RCC 7860 (cell line): ENCODE results near the gene IGFBP7.

ENCODE experiments used
- DNase-seq: peaks from one replicate; pipeline ENCODE4 v3.0.0-alpha.2; 2015; ENCODE audit warnings: low spot score
- FAIRE-seq: peaks from 2 replicates; lab custom pipeline; 2012; peaks lifted over from hg19 to GRCh38; lab: Jason Lieb, UNC

The IGFBP7 gene, protein sequence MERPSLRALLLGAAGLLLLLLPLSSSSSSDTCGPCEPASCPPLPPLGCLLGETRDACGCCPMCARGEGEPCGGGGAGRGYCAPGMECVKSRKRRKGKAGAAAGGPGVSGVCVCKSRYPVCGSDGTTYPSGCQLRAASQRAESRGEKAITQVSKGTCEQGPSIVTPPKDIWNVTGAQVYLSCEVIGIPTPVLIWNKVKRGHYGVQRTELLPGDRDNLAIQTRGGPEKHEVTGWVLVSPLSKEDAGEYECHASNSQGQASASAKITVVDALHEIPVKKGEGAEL

DNA sequence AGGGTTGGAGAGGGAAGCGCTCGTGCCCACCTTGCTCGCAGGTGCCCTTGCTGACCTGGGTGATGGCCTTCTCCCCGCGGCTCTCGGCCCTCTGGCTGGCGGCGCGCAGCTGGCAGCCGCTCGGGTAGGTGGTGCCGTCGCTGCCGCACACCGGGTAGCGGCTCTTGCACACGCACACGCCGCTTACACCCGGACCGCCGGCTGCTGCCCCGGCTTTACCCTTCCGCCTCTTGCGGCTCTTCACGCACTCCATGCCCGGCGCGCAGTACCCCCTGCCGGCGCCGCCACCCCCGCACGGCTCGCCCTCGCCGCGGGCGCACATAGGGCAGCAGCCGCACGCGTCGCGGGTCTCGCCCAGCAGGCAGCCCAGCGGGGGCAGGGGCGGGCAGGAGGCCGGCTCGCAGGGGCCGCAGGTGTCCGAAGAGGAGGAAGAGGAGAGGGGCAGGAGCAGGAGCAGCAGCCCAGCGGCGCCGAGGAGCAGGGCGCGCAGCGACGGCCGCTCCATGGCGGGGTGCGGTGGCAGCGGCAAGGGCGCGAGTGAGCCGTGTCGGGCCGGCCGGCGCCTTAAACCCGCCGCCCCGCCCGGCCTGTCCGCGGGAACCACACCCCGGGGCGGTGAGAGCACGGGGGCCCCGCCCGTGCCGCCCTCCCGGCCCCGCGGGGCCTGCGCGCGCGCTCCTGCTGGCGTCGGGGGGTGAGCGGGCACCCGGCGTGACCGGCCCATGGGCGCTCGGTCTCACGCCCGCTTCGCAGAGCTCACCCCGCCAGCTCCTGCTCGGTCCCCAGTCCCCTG is at the start of gene IGFBP7:
TSS of gene IGFBP7 (minus strand) at position 539 of the 793 bp plus-strand sequence. CDS start at position 505, 34 bp downstream.
- DNase-seq (peak; percentile 35), FAIRE-seq (no peak)

DNA sequence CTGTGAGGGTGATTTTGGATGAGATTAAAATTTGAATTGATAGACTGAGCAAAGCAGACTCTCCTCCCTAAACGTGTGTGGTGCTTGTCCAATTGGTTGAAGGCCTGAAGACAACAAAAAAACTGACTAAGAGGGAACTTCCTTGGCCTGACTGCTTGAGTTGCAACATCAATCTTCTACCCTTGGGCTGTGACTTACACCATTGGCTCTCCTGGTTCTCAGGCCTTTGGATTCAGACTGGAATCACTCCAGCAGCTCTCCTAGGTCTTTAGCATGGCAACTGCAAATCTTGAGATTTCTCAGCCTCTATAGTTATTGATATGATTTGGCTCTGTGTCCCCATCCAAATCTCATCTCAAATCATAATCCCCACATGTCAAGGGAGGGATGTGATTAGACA is 49.7 kb upstream of the IGFBP7 start:
- DNase-seq (no peak), FAIRE-seq (no peak)

DNA sequence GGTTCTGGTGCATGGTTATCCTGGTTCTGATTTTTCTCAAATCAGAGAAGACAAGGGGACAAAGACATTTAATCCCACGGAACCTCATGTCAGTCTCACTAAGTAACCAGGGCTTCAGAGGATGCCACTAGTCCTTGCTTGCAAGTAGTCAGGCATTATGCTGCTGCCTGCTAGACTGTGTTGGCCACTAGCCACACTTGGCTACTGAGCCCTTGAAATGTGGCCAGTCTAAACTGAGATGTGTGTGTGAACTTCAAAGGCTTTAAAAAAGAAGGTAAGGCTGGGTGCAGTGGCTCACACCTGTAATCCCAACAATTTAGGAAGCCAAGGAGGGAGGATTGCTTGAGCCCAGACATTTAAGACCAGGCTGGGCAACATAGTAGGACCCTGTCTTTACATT is 48.6 kb upstream of the IGFBP7 start:
- no peak for DNase-seq
- FAIRE-seq: no peak

DNA sequence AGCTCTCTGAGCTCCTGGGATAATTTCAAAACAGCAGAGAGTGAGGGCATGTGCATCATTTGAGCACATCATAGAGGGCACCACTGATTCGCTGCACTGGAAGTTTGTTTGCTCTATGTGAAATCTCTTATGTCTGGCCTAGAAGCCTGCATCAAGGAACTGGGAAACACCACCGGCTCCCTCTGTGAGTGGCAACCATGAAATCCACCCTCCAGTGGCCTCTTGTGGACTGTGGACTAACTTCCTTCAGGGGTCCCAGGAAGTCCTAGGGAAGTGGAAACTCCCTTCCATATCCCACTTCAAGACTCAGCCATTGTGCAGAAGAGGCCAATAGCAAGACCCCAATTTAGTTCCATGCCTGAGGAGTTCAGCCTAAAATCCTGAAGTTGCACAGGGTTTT is 48.0 kb upstream of the IGFBP7 start:
- DNase-seq (no peak), FAIRE-seq (no peak)

DNA sequence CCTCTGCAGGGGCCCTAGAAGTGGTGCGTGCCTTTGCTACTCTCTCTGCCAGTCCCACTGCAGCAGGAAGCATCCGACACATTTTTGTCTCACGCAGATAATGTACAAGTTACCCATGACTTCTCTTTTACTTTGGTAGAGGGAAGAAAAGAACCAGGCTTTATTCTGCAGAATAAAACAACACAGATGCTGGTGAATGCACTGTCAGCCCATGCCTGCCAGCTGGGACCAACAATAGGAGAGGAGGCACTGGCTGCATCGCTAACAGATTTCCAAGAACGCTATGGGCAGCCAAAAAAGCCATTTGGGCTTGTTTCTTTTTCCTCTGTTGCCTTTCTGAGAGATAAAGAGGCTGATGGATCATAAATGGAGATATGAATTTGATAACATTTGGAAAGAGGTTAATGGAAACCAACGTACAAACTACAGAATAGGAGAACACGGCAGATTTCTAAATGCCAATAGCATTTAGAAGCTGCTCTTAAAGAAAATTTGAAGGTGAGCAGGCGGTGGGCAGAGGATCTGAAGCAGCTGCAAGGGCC is 47.5 kb upstream of the IGFBP7 start:
- DNase-seq (no peak), FAIRE-seq (no peak)

DNA sequence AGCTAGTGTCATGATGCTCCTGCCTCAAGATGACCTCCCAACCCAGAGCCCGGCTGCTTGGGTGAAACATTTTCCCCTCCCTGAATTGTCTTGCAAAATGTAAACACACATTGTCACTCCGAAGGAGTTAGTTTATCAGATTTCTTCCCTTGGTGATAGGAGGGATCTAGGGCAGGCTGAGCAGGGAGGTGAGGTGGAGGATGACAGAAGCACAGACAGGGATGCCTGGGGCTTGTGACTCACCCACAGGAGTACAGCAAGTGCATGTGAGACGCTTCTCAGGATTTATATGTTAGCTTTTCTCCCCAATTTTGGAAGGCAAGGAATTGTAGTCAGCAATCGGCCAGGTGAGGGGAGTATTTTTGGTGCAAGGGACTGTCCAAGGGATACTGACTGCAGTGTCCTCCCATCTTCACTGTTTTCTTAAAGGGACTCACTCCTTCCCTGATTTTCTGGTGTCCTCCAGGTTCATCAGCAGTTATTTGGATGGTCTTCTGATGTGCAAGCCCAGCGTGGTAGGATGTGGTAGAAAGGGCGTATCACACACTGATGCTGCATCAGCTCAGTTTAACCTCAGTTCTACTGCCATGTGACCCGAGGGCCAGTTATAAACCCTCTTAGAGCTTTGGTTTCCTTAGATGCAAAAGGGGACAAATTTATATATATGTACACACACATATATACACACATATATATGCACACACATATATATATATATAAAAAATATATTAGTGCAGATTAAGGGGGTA is 46.2 kb upstream of the IGFBP7 start:
- no peak for DNase-seq
- no peak for FAIRE-seq

DNA sequence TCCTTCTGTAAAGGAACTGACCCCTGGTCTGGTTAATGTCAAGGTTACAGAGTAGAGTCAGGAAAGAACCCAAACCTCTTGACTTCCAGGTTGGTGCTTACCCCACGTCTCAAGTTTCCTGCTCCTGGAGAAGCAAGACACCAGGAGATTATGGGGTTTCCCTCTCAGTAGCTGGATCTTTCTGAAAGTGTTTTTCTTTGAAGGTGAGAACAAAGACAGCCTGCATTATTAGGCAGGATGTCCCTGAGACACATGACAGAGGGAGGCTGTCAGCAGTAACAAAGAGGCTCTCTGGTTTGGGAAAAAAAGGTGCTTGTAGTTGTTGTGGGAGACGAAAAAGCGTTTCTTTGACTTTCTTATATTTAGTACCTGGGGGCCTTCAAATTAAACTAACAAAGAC is 44.7 kb upstream of the IGFBP7 start:
- FAIRE-seq (no peak), DNase-seq (no peak)

GRCh38 chr4:57154191-57154590 is 44.0 kb upstream of the IGFBP7 start:
- FAIRE-seq (no peak), DNase-seq (no peak)

DNA sequence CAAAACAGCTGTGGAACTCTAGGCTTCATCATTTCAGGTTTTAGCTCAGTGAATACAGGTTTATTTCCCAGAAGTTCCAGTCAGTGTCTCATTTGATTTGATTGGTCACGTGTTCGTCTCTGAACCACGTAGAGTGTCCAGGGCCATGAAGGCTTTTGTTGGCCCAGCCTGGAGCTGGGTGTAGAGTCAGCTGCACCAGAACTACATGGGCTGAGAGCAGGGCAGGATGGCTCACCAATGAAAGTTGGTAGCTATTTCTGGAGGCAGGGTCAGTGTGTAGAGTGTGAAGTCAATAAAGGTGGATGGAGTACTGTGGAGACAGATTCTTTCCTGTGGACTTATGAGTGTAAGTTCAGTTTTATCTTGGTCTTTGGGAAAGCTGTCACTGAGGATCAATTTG is 43.0 kb upstream of the IGFBP7 start:
- FAIRE-seq (no peak), DNase-seq (no peak)

GRCh38 chr4:57151481-57151880 is 41.3 kb upstream of the IGFBP7 start:
- DNase-seq (no peak), FAIRE-seq (no peak)

GRCh38 chr4:57149833-57150232 is 39.6 kb upstream of the IGFBP7 start:
- FAIRE-seq (no peak), DNase-seq (no peak)

DNA sequence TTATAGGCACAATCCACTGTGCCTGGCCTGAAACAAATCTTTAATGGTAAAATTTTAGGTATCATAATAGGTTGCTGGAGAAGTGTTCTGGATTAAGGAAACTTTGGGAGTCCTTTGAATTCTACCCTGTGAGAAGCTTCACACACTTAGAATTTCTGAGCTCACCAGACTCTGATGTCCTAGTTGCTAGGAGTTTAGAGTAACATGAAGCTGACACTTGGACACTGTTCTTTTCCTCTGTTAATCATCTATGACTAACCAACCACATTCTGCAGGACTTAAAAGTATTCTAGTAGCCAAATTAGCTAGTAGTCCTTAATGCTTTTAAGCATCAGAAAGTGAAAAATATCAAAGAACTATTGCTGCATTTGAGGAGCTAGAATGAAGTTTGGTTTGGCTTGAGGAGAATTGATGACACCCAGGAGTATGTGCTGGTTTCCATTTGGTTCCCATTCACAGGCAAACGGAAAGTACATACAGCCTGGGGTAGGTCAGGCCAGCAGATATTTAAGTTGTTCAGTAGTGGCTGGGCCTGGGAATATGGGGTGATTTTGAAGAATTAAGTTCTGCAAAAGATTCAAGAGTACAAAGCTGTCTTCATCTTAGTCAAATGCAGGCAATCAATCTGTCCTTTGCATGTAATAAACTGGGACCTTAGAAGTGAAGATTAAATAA is 38.8 kb upstream of the IGFBP7 start:
- FAIRE-seq (peak; percentile 53), DNase-seq (peak; percentile 66)

DNA sequence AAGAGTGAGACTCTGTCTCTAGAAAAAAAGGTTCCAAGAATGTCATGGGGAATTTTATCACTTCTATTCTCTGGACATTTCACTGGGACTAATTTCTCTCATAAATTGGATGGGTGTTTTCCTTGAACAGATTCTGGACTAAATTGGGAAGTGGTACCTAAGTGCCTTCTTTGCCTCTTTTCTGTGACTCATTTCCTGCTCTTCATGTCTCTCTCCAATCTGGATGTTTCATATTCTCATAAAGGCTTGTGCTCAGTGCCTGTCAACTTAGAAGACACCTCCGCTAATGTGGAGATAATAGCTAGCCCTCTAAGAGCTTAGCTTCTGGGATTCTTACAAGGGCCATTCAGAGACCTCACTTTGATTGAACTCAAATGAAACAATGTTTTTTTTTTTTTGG is 38.0 kb upstream of the IGFBP7 start:
- no peak for FAIRE-seq
- no peak for DNase-seq

GRCh38 chr4:57147335-57148060 is 37.3 kb upstream of the IGFBP7 start:
- peak; percentile 17 for DNase-seq
- FAIRE-seq: no peak

DNA sequence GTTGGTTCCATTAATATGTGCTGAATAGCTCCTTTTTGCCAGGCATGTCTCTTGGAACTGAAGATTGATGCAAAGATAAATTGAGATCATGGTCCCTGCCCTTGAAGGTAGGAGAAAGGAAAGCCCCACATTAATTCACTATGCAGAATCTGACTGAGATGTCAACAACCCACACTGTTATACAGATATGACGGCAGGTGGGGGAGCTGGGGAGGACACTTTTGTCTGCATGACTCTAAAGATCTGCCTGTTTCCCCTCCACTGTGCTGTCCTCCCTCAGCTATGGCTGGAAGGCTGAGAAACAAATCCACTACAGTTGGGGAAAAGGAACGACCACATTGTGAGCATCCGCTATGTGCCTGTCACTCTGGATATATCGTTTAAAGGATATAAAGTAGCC is 36.3 kb upstream of the IGFBP7 start:
- no peak for DNase-seq
- FAIRE-seq: no peak

DNA sequence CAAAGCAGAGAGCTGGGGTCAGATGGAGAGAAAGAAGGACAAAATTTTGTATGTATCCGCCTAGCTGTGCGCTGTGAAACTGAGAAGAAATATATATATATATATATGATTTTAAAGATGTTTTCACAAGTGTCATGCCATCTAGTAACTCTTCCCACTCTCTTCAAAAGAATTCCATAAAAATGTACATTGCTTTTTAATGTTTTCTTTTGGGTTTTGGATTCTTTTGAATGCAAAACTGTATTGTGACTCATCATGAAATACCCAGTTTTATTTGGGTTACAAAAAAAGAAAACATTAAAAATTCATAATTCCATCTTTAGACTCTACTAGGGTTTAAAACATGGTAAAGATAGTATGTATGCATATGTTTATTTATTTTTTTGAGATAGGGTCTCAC is 34.3 kb upstream of the IGFBP7 start:
- FAIRE-seq (no peak), DNase-seq (no peak)

DNA sequence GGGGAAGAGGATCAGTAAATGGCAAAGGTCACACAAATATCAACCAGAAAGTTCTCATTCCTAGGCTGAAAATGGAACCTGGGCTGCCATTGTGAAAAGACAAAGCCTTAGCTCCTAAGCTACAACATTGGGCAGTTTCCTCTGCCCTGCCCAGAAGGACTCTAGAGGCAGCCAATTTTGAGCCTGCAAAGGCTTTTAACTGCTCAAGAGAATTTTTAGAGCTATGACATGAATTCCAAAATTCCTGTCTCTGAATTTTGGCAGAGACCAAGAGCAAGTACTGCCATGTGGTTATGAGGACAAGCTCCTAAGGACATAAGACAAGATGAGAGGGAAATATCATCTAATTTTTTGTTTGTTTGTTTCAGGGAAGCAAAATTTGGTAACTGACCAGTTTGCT is 29.6 kb upstream of the IGFBP7 start:
- FAIRE-seq: no peak
- DNase-seq: no peak

DNA sequence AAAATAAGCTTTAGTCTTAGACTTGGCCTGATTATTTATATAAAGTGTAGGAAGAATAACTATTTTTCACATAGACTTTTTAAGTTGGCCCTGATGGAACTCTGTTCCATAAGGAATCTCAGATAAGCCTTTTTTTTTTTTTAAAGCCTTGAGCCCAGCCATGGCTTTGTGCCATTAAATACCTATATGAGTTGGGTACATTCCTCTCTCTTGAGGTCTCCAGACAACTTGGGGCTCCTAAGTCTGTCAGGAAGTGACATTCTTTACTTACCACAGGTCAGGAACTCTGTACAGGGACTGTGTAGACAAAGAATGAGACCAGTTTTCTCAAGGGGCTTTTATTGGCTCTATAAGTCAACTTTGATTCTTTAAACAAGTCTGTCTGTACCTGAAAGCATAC is 27.1 kb upstream of the IGFBP7 start:
- no peak for FAIRE-seq
- DNase-seq: peak; percentile 57

DNA sequence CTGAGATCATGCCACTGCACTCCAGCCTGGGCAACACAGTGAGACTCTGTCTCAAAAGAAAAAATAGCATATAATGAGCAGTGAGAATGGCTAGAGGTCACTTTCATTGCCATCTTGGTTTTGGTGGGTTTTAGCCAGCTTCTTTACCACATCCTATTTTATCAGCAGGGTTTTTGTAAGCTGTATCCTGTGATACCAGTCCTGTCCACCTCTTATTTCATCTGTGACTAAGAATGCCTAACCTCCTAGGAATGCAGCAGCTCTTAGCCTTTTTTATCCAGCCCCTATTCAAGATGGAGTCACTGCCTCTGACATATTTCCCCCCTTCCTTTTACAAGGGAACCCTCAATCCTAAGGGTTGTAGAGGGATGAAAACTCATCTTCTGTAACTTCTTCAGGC is 26.1 kb upstream of the IGFBP7 start:
- no peak for FAIRE-seq
- DNase-seq: peak; percentile 74

- DNase-seq: no peak
- no peak for FAIRE-seq
Measured at GRCh38 chr4:57132743-57133137, 22.6 kb upstream of the IGFBP7 start.
